Neural progenitor cell (in vitro differentiated cells): ENCODE data around the gene TNFRSF8. TPM values are rescaled to one million over a fixed set of nuclear protein-coding genes. Genes with fewer than 3 reads are reported as not detected.

Experiments used
- DNase-seq: peaks from one replicate; pipeline ENCODE4 v3.0.0-alpha.2; 2016; ENCODE audit warnings: low spot score
- H2AFZ ChIP-seq: fragments of 200-600 bp; sonication (generic); replicated peaks from 2 replicates; pipeline ENCODE4 v1.6.1; 2016; ENCODE audit warnings: antibody characterized with exemption
- H3F3A ChIP-seq: fragments of 200-600 bp; sonication (generic); 2 replicates; pipeline ENCODE4 v1.6.1; 2016; ENCODE audit warnings: antibody characterized with exemption, low read depth
- H3K27ac ChIP-seq: fragments of 200-600 bp; sonication (generic); 2 replicates; pipeline ENCODE4 v1.5.1; 2016; ENCODE audit warnings: mild to moderate bottlenecking
- H3K27me3 ChIP-seq: fragments of 200-600 bp; sonication (generic); 2 replicates; pipeline ENCODE4 v1.6.1; 2016; ENCODE audit warnings: mild to moderate bottlenecking, moderate library complexity
- H3K36me3 ChIP-seq: fragments of 200-600 bp; sonication (generic); 2 replicates; pipeline ENCODE4 v1.5.1; 2016
- H3K4me1 ChIP-seq: fragments of 200-600 bp; sonication (generic); 2 replicates; pipeline ENCODE4 v1.6.1; 2016; ENCODE audit warnings: mixed run types
- H3K4me2 ChIP-seq: fragments of 200-600 bp; sonication (generic); 2 replicates; pipeline ENCODE4 v1.6.1; 2016
- H3K4me3 ChIP-seq: fragments of 200-600 bp; sonication (generic); 2 replicates; pipeline ENCODE4 v1.5.1; 2016
- H3K79me2 ChIP-seq: fragments of 200-600 bp; sonication (generic); 2 replicates; pipeline ENCODE4 v1.6.1; 2016; ENCODE audit warnings: low read depth
- H3K9ac ChIP-seq: fragments of 200-600 bp; sonication (generic); 2 replicates; pipeline ENCODE4 v1.6.1; 2016
- H3K9me3 ChIP-seq: fragments of 200-600 bp; sonication (generic); 2 replicates; pipeline ENCODE4 v1.5.1; 2016; ENCODE audit warnings: low read depth
- H4K20me1 ChIP-seq: fragments of 200-600 bp; sonication (generic); 2 replicates; pipeline ENCODE4 v1.6.1; 2016; ENCODE audit warnings: low read depth
- H3K27ac Mint-ChIP-seq: 3 replicates; pipeline ENCODE4 v1.8.0; 2021; ENCODE audit warnings: mixed read lengths
- H3K27me3 Mint-ChIP-seq: 2 replicates; pipeline ENCODE4 v1.8.0; 2022; ENCODE audit warnings: low read depth, mild to moderate bottlenecking, inconsistent platforms, moderate library complexity, mixed read lengths; ENCODE audit not compliant: insufficient read depth
- H3K36me3 Mint-ChIP-seq: 3 replicates; pipeline ENCODE4 v1.8.0; 2021; ENCODE audit warnings: mixed read lengths
- H3K4me1 Mint-ChIP-seq: 3 replicates; pipeline ENCODE4 v1.8.0; 2021; ENCODE audit warnings: mixed read lengths
- H3K4me3 Mint-ChIP-seq: 3 replicates; pipeline ENCODE4 v1.8.0; 2021; ENCODE audit warnings: mild to moderate bottlenecking, moderate library complexity, mixed read lengths
- H3K9me3 Mint-ChIP-seq: 3 replicates; pipeline ENCODE4 v1.8.0; 2020; ENCODE audit warnings: mixed read lengths
- EZH2 ChIP-seq: fragments of 200-600 bp; sonication (generic); IDR thresholded peaks from 2 replicates; pipeline ENCODE4 v1.6.1; 2017; ENCODE audit warnings: antibody characterized with exemption, mild to moderate bottlenecking, moderate library complexity
- EZH2phosphoT487 ChIP-seq: fragments of 200-600 bp; sonication (generic); IDR thresholded peaks from 2 replicates; pipeline ENCODE4 v1.6.1; 2017; ENCODE audit warnings: antibody characterized with exemption
- total RNA-seq: library from RNA; depleted of rRNA; stranded (reverse); fragments of >200 nt; gene quantifications from 2 replicates; pipeline ENCODE4 v1.2.3, GENCODE V29; 2015; ENCODE audit warnings: low replicate concordance
- TF ChIP-seq, protein P1 (sequence below): fragments of 200-600 bp; sonication (generic); IDR thresholded peaks from 2 replicates; pipeline ENCODE4 v1.5.1; 2017; ENCODE audit warnings: antibody characterized with exemption, mild to moderate bottlenecking

Gene TNFRSF8
- total RNA-seq, 1 donor from 2014 or later = not detected

DNA sequence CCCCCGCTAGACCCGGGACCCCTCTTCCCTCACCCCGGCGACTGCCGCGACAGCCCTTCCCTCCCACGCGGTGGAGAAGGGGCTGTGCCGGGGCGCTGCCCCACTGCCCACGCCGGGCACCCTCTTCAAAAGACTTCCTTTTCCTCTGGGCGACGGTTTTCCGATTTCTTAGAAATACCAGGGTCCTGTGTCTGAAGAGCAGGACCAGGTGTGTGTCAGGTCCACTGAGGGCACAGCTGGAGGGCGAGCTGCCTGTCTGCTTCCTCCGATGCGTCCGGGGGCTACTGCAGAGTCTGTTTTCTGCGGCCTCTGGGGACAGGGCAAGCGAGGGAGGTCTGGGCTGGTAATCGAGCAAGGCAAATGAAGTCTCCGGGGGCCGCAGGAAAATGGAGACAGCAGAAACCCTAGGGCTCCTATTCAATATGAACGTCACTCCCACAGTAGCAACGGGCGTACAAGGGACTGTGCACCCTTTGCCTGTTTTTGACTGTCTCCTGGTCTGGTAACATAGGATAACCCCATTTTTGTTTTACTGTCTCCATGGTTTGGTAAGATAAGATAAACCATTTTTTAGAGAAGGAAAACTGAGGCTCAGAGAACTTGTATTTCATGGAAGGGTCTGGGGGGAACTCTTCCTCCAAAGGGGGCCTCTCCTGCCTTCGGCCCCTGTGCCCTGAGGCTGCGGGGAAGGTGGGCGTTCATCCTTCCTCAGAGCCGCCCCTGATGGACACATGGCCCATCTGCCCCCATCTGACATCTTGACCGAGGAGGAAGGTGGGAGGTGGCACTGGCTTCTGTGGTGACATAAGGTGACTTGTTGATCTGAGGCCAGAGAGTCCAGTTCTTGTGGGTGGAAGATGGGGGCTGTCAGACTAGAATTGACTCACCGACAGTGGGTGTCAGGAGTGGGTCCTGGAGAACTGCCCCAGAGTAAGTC lies 104.7 kb downstream of the TNFRSF8 start:
- TF ChIP-seq EZH2phosphoT487 (peak; percentile 14), EZH2 (peak; percentile 36)
- TF ChIP-seq, protein P1, sequence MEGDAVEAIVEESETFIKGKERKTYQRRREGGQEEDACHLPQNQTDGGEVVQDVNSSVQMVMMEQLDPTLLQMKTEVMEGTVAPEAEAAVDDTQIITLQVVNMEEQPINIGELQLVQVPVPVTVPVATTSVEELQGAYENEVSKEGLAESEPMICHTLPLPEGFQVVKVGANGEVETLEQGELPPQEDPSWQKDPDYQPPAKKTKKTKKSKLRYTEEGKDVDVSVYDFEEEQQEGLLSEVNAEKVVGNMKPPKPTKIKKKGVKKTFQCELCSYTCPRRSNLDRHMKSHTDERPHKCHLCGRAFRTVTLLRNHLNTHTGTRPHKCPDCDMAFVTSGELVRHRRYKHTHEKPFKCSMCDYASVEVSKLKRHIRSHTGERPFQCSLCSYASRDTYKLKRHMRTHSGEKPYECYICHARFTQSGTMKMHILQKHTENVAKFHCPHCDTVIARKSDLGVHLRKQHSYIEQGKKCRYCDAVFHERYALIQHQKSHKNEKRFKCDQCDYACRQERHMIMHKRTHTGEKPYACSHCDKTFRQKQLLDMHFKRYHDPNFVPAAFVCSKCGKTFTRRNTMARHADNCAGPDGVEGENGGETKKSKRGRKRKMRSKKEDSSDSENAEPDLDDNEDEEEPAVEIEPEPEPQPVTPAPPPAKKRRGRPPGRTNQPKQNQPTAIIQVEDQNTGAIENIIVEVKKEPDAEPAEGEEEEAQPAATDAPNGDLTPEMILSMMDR = no peak
- Histone ChIP-seq H3K36me3 (no peaks in the 10 kb centered on the region), H3K9me3 (no peaks in the 10 kb centered on the region), H2AFZ (no peak overlapping the region), H3K79me2 (no peaks in the 10 kb centered on the region), H4K20me1 (no peaks in the 10 kb centered on the region), H3K4me3 (no peak overlapping the region), H3K27me3 (peaks cover 46% of the 10 kb centered on the region), H3K4me2 (peak overlapping the region; percentile 58), H3F3A (no peaks in the 10 kb centered on the region), H3K27ac (no peak overlapping the region), H3K4me1 (no peaks in the 10 kb centered on the region), H3K9ac (no peak overlapping the region)
- Mint-ChIP-seq H3K27me3 (peaks cover 21% of the 10 kb centered on the region), H3K27ac (no peak overlapping the region), H3K9me3 (no peaks in the 10 kb centered on the region), H3K4me1 (peaks cover 20% of the 10 kb centered on the region), H3K36me3 (peaks cover 1% of the 10 kb centered on the region), H3K4me3 (peak overlapping the region; percentile 84)
- no peak for DNase-seq

DNA sequence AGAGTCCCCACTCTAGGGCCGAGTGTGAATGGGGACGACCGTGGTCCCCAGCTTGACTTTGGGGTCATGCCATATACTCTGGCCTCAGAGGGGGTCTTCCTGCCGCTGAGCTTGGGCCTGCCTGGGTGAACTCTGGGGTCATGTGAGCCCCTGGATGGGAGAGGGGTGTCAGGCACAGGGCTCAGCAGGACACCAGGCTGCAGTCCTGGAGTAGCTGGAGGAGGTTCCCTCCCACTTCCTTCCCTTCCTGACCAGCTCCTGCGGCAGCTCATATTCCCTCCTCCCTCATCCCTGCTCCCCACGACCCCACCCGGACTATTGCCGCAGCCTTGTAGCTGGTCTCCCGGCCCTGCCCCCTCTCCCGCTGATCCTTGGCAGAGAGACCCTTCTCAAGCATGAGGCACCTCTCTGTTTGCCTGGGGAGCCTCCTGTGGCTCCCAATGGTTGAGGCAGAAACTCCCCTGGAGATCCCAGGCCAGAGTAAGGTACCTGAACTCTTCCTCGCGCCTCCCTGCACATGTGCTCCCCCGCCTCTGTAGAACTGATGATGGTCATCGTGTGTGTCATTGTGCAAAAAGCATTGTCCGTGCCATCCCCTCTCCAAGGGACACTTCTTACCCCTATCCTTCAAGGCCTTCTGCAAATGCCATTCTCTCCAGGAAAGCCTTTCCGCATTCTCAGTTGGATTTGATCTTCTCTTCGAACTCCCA lies 105.5 kb downstream of the TNFRSF8 start:
- DNase-seq = peak; percentile 18
- TF ChIP-seq EZH2 (no peak), EZH2phosphoT487 (no peak)
- TF ChIP-seq, protein P1 = no peak
- H3K4me1 ChIP-seq = no peaks in the 10 kb centered on the region
- H3K4me2 ChIP-seq = no peak overlapping the region
- no peaks in the 10 kb centered on the region for H3K79me2 ChIP-seq
- Mint-ChIP-seq H3K4me1 (peaks cover 20% of the 10 kb centered on the region), H3K27ac (no peak overlapping the region), H3K9me3 (no peaks in the 10 kb centered on the region), H3K36me3 (peaks cover 1% of the 10 kb centered on the region), H3K4me3 (peak overlapping the region; percentile 1), H3K27me3 (peaks cover 21% of the 10 kb centered on the region)
- no peaks in the 10 kb centered on the region for H4K20me1 ChIP-seq
- no peaks in the 10 kb centered on the region for H3K36me3 ChIP-seq
- H3K9ac ChIP-seq = no peak overlapping the region
- H3K27ac ChIP-seq = no peak overlapping the region
- H2AFZ ChIP-seq = no peak overlapping the region
- peaks cover 46% of the 10 kb centered on the region for H3K27me3 ChIP-seq
- no peaks in the 10 kb centered on the region for H3F3A ChIP-seq
- H3K9me3 ChIP-seq = no peaks in the 10 kb centered on the region
- no peak overlapping the region for H3K4me3 ChIP-seq

DNA sequence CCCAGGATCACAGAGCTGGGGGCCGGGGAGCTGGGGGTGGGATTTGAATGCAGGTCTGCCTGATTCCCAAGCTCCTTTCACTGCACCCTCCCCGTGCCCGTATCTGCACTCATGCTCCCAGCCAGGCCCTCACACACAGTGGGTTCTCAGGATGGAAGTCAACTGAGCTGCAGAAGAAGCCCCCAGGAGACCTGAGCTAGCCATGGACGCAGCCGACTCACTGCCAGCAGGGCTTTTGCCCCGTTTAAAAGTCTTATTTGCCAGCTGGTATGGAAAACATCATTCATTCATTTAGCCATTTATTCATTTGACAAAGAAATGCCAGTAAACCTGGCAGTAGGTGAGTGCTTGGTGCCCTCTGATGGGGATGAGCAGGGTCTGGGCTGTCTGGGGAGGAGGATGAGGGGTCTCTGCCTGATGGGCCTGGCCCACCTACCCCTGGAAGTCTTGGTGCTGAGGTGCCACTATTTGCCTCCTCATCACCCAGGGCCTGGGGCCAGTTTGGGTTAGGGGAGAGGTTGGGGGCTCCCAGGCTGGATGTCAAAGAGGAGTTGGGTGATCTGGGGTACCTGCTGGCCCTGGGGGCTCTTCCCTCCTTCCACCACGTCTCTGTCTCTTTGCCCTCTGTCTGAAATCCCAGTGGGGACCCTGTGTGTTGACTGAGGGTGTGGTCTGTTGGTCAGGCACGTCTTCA lies 106.5 kb downstream of the TNFRSF8 start:
- Histone ChIP-seq H2AFZ (no peak overlapping the region), H3K9me3 (no peaks in the 10 kb centered on the region), H3K27ac (no peak overlapping the region), H3K27me3 (peaks cover 46% of the 10 kb centered on the region), H3K36me3 (no peaks in the 10 kb centered on the region), H3K9ac (no peak overlapping the region), H3K79me2 (no peaks in the 10 kb centered on the region), H3K4me1 (no peaks in the 10 kb centered on the region), H3K4me3 (no peak overlapping the region), H4K20me1 (no peaks in the 10 kb centered on the region), H3K4me2 (no peak overlapping the region), H3F3A (no peaks in the 10 kb centered on the region)
- no peak overlapping the region for H3K27ac Mint-ChIP-seq
- peaks cover 1% of the 10 kb centered on the region for H3K36me3 Mint-ChIP-seq
- H3K4me1 Mint-ChIP-seq = peaks cover 25% of the 10 kb centered on the region
- DNase-seq = no peak
- peaks cover 21% of the 10 kb centered on the region for H3K27me3 Mint-ChIP-seq
- TF ChIP-seq, protein P1 = no peak
- TF ChIP-seq EZH2 = no peak
- TF ChIP-seq EZH2phosphoT487 = no peak
- H3K4me3 Mint-ChIP-seq = no peak overlapping the region
- no peaks in the 10 kb centered on the region for H3K9me3 Mint-ChIP-seq
